ENCODE measurements around the gene GNG14.

GRCh38 chr19:12722566-12723380, 35.0 kb downstream of the GNG14 start:
- no peak for TF ChIP-seq LEF1 (IDR thresholded peaks at IDR 0.05; ENCODE audit: borderline replicate concordance)
- no peak for TF ChIP-seq BHLHE40 (IDR thresholded peaks at IDR 0.05; ENCODE audit: borderline replicate concordance)
- no peak for TF ChIP-seq FOXM1 (IDR thresholded peaks at IDR 0.05; ENCODE audit: borderline replicate concordance)

All from HEK293T (cell line).